GM12872 (cell line): ENCODE measurements around the gene GPR35.

Source experiments
- TF ChIP-seq, protein P1 (sequence below): IDR thresholded peaks from 3 replicates; pipeline ENCODE4 v1.5.1; 2011; ENCODE audit warnings: low read depth, mild to moderate bottlenecking, low read length, moderate library complexity; ENCODE audit not compliant: insufficient read depth

The GPR35 gene

GRCh38 chr2:240645346-240645745, 20.1 kb downstream of the GPR35 start:
- TF ChIP-seq, protein P1, sequence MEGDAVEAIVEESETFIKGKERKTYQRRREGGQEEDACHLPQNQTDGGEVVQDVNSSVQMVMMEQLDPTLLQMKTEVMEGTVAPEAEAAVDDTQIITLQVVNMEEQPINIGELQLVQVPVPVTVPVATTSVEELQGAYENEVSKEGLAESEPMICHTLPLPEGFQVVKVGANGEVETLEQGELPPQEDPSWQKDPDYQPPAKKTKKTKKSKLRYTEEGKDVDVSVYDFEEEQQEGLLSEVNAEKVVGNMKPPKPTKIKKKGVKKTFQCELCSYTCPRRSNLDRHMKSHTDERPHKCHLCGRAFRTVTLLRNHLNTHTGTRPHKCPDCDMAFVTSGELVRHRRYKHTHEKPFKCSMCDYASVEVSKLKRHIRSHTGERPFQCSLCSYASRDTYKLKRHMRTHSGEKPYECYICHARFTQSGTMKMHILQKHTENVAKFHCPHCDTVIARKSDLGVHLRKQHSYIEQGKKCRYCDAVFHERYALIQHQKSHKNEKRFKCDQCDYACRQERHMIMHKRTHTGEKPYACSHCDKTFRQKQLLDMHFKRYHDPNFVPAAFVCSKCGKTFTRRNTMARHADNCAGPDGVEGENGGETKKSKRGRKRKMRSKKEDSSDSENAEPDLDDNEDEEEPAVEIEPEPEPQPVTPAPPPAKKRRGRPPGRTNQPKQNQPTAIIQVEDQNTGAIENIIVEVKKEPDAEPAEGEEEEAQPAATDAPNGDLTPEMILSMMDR = no peak

GRCh38 chr2:240645801-240646175, 20.5 kb downstream of the GPR35 start:
- TF ChIP-seq, protein P1 = no peak

GRCh38 chr2:240646176-240646899, 21.1 kb downstream of the GPR35 start:
- TF ChIP-seq, protein P1 = no peak

DNA sequence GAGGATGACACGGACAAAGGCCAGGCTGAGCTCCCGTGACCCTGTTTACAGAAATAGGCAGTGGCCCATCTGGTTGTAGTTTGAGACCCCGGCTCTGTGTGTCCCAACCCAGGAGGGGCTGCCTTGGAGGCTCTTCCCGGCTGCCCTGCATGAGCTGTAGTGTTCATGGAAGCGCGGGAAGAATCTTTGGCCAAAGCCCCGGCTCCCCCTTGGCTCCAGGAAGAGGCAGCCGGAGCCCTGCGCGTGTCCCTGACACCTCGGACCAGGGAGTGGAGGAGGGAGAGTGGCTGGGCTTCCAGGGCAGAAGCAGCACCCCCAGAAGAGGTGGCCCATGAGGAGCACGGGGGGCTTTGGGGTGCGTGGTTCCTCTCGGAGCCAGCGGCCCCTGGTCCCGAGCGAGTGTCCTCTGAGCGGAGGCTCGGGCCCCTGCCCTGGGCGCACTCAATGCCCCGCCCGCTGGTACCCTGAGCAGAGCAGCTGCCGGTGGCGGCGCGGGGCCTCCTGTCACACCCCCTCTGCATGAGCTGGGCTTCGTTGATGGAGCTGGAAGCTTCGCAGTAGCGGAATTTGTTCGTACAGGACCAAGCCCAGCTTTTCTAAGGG, 21.7 kb downstream of the GPR35 start:
- TF ChIP-seq, protein P1 = no peak

- TF ChIP-seq, protein P1 = no peak
Observed at GRCh38 chr2:240647503-240648154, 22.3 kb downstream of the GPR35 start.

DNA sequence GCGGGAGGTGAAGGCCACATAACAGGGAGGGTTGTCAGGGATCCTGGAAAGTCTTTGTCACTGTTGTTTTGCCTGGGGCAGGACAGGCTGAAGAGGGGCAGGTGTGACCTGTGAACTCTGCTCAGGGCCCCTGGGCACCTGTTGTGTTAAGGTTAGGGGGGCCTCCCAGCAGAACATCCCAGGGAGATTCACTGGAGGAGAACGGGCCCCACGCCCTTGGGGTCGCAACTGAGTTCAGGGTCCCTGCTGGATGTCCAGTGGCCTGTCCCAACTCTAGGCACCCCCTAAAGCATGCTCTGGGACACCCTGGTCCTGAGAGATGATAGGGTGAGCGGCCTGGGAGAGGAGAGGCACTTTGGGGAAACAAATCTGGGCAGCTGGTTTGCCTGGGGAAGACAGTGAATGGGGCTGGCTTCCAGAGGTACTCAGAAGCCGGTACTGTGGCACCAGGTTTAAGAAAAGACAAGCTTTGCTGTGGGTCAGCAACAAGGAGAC, 22.9 kb downstream of the GPR35 start:
- TF ChIP-seq, protein P1 = no peak

GRCh38 chr2:240648650-240649275, 23.5 kb downstream of the GPR35 start:
- TF ChIP-seq, protein P1 = no peak
